Ishikawa (cell line): Measurements from ENCODE around the gene UVSSA.

Experiments used
- CEBPB ChIP-seq: IDR thresholded peaks from 2 replicates; pipeline ENCODE4 v1.6.1; 2012
- CREB1 ChIP-seq: IDR thresholded peaks from 2 replicates; pipeline ENCODE4 v1.6.1; 2012; ENCODE audit warnings: low read depth
- EGR1 ChIP-seq: IDR thresholded peaks from 2 replicates; pipeline ENCODE4 v1.6.1; 2012
- EP300 ChIP-seq: IDR thresholded peaks from 2 replicates; pipeline ENCODE4 v1.6.1; 2012; ENCODE audit warnings: borderline replicate concordance
- MAX ChIP-seq: IDR thresholded peaks from 2 replicates; pipeline ENCODE4 v1.6.1; 2012
- RAD21 ChIP-seq: IDR thresholded peaks from 2 replicates; pipeline ENCODE4 v1.6.1; 2012; ENCODE audit warnings: low read depth
- REST ChIP-seq: IDR thresholded peaks from 2 replicates; pipeline ENCODE4 v1.6.1; 2012; ENCODE audit warnings: low read depth, mild to moderate bottlenecking
- TCF12 ChIP-seq: IDR thresholded peaks from 2 replicates; pipeline ENCODE4 v1.6.1; 2012; ENCODE audit warnings: low read depth
- TF ChIP-seq, protein P1 (sequence below): IDR thresholded peaks from 2 replicates; pipeline ENCODE4 v1.6.1; 2012

GRCh38 chr4:1409079-1409478, 62.1 kb downstream of the UVSSA start:
- TF ChIP-seq REST: no peak
- TF ChIP-seq EGR1: no peak
- TF ChIP-seq EP300: no peak
- TF ChIP-seq CREB1: no peak
- no peak for TF ChIP-seq CEBPB
- TF ChIP-seq, protein P1, sequence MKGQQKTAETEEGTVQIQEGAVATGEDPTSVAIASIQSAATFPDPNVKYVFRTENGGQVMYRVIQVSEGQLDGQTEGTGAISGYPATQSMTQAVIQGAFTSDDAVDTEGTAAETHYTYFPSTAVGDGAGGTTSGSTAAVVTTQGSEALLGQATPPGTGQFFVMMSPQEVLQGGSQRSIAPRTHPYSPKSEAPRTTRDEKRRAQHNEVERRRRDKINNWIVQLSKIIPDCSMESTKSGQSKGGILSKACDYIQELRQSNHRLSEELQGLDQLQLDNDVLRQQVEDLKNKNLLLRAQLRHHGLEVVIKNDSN: no peak
- TF ChIP-seq RAD21: no peak
- TF ChIP-seq TCF12: no peak
- no peak for TF ChIP-seq MAX
